Esophagus muscularis mucosa (tissue), 3 donors: ENCODE measurements around the gene HSPB7.

ENCODE experiments used
- POLR2A ChIP-seq: fragments of 450-650 bp; IDR thresholded peaks from one replicate; pipeline ENCODE4 v1.6.1; 2017; ENCODE audit warnings: antibody characterized with exemption, moderate library complexity, mild to moderate bottlenecking, low read depth
- POLR2AphosphoS5 ChIP-seq, 2 donors: sonication (generic); formaldehyde crosslinking; IDR thresholded peaks; one replicate each; pipeline ENCODE4 v1.6.1; 2017; ENCODE audit warnings: antibody characterized with exemption in 2 of 2
- TF ChIP-seq, protein P1 (sequence below), 3 experiments: fragments of 200-600 bp in 2 of 3; fragments of 450-650 bp in 1 of 3; sonication (generic) in 2 of 3; IDR thresholded peaks; one replicate each; pipeline ENCODE4 v1.5.1; 2017 to 2019; ENCODE audit warnings: antibody characterized with exemption in 3 of 3, mild to moderate bottlenecking in 2 of 3, moderate library complexity in 1 of 3

DNA sequence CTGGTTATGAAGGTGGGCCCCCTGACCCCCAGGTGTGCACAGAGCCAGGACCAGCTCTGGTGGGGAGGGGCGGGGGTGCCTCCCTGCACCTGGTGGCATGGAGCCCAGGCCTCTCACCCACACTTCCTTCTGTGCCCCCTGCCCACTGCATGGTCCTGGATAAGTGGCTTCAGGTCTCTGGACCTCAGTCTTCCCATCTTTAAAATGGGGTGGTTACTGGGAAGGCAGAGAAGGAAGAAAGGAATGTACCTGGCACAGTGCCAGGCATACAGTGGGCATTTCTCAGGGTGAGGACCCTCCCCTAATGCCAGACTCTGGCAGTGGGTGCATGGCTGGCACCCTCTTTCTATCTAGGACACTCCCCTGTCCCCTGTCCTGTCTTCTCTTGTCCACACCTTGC, 11.4 kb upstream of the HSPB7 start:
- TF ChIP-seq, protein P1, sequence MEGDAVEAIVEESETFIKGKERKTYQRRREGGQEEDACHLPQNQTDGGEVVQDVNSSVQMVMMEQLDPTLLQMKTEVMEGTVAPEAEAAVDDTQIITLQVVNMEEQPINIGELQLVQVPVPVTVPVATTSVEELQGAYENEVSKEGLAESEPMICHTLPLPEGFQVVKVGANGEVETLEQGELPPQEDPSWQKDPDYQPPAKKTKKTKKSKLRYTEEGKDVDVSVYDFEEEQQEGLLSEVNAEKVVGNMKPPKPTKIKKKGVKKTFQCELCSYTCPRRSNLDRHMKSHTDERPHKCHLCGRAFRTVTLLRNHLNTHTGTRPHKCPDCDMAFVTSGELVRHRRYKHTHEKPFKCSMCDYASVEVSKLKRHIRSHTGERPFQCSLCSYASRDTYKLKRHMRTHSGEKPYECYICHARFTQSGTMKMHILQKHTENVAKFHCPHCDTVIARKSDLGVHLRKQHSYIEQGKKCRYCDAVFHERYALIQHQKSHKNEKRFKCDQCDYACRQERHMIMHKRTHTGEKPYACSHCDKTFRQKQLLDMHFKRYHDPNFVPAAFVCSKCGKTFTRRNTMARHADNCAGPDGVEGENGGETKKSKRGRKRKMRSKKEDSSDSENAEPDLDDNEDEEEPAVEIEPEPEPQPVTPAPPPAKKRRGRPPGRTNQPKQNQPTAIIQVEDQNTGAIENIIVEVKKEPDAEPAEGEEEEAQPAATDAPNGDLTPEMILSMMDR (IDR thresholded peaks at IDR 0.05): no peak
- TF ChIP-seq POLR2AphosphoS5 (IDR thresholded peaks at IDR 0.05) (no peak), POLR2A (no peak)
